Islet precursor cell (in vitro differentiated cells): ENCODE measurements around the gene PACSIN2.
"Not testable (repeated sequence)": the region's sequence is repeated elsewhere in the genome, so short reads cannot be mapped to it uniquely, and the experiment has no call there.

ENCODE experiments used
- DNase-seq: peaks from one replicate; pipeline ENCODE4 v3.0.0-alpha.2; 2018

PACSIN2 gene

GRCh38 chr22:42991010-42991651 lies 23.8 kb downstream of the PACSIN2 start:
- DNase-seq = peak; percentile 89

- peak; percentile 80 for DNase-seq
These were observed 24.7 kb downstream of the PACSIN2 start for GRCh38 chr22:42990131-42990838.

GRCh38 chr22:42986115-42986514 lies 28.8 kb downstream of the PACSIN2 start:
- DNase-seq = no peak

GRCh38 chr22:42985531-42985905 lies 29.4 kb downstream of the PACSIN2 start:
- no peak for DNase-seq

GRCh38 chr22:42984814-42985530 lies 30.0 kb downstream of the PACSIN2 start:
- no peak for DNase-seq

GRCh38 chr22:42984397-42984796 lies 30.6 kb downstream of the PACSIN2 start:
- no peak for DNase-seq

- no peak for DNase-seq
These were observed 31.5 kb downstream of the PACSIN2 start for GRCh38 chr22:42983470-42983869.

GRCh38 chr22:42979606-42980005 lies 35.3 kb downstream of the PACSIN2 start:
- no peak for DNase-seq

- DNase-seq = peak; percentile 79
These were observed 36.4 kb downstream of the PACSIN2 start for GRCh38 chr22:42978453-42979103.

GRCh38 chr22:42977569-42977968 lies 37.4 kb downstream of the PACSIN2 start:
- peak; percentile 45 for DNase-seq

GRCh38 chr22:42976217-42976933 lies 38.6 kb downstream of the PACSIN2 start:
- peak; percentile 83 for DNase-seq

GRCh38 chr22:42974223-42974622 lies 40.7 kb downstream of the PACSIN2 start:
- no peak for DNase-seq

- DNase-seq = no peak
These were observed 41.4 kb downstream of the PACSIN2 start for GRCh38 chr22:42973536-42973881.

- no peak for DNase-seq
These were observed 42.1 kb downstream of the PACSIN2 start for GRCh38 chr22:42972649-42973535.

GRCh38 chr22:42971473-42971860 lies 43.5 kb downstream of the PACSIN2 start:
- DNase-seq = not testable (repeated sequence)

- DNase-seq = no peak
These were observed 44.9 kb downstream of the PACSIN2 start for GRCh38 chr22:42970029-42970428.

- DNase-seq = no peak
These were observed 45.5 kb downstream of the PACSIN2 start for GRCh38 chr22:42969348-42969975.

GRCh38 chr22:42967933-42968332 lies 47.0 kb downstream of the PACSIN2 start:
- peak; percentile 35 for DNase-seq

- peak; percentile 20 for DNase-seq
These were observed 47.9 kb downstream of the PACSIN2 start for GRCh38 chr22:42967005-42967404.

GRCh38 chr22:42966497-42966896 lies 48.5 kb downstream of the PACSIN2 start:
- DNase-seq = no peak

GRCh38 chr22:42964994-42965699 lies 49.8 kb downstream of the PACSIN2 start:
- DNase-seq = peak; percentile 50
